Stimulated activated CD8-positive, alpha-beta memory T cell treated with anti-CD3 and anti-CD28 coated beads, Interleukin-4, amount 100 ng/mL, for 48 hours (primary cell): Measurements from ENCODE around the gene KMT2E.
"Not testable (repeated sequence)": the region's sequence is repeated elsewhere in the genome, so short reads cannot be mapped to it uniquely, and the experiment has no call there.

ENCODE experiments used
- DNase-seq: peaks from one replicate; pipeline ENCODE4 v3.0.0-alpha.2; 2020

KMT2E gene, protein sequence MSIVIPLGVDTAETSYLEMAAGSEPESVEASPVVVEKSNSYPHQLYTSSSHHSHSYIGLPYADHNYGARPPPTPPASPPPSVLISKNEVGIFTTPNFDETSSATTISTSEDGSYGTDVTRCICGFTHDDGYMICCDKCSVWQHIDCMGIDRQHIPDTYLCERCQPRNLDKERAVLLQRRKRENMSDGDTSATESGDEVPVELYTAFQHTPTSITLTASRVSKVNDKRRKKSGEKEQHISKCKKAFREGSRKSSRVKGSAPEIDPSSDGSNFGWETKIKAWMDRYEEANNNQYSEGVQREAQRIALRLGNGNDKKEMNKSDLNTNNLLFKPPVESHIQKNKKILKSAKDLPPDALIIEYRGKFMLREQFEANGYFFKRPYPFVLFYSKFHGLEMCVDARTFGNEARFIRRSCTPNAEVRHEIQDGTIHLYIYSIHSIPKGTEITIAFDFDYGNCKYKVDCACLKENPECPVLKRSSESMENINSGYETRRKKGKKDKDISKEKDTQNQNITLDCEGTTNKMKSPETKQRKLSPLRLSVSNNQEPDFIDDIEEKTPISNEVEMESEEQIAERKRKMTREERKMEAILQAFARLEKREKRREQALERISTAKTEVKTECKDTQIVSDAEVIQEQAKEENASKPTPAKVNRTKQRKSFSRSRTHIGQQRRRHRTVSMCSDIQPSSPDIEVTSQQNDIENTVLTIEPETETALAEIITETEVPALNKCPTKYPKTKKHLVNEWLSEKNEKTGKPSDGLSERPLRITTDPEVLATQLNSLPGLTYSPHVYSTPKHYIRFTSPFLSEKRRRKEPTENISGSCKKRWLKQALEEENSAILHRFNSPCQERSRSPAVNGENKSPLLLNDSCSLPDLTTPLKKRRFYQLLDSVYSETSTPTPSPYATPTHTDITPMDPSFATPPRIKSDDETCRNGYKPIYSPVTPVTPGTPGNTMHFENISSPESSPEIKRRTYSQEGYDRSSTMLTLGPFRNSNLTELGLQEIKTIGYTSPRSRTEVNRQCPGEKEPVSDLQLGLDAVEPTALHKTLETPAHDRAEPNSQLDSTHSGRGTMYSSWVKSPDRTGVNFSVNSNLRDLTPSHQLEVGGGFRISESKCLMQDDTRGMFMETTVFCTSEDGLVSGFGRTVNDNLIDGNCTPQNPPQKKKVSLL (N-terminal part only)

DNA sequence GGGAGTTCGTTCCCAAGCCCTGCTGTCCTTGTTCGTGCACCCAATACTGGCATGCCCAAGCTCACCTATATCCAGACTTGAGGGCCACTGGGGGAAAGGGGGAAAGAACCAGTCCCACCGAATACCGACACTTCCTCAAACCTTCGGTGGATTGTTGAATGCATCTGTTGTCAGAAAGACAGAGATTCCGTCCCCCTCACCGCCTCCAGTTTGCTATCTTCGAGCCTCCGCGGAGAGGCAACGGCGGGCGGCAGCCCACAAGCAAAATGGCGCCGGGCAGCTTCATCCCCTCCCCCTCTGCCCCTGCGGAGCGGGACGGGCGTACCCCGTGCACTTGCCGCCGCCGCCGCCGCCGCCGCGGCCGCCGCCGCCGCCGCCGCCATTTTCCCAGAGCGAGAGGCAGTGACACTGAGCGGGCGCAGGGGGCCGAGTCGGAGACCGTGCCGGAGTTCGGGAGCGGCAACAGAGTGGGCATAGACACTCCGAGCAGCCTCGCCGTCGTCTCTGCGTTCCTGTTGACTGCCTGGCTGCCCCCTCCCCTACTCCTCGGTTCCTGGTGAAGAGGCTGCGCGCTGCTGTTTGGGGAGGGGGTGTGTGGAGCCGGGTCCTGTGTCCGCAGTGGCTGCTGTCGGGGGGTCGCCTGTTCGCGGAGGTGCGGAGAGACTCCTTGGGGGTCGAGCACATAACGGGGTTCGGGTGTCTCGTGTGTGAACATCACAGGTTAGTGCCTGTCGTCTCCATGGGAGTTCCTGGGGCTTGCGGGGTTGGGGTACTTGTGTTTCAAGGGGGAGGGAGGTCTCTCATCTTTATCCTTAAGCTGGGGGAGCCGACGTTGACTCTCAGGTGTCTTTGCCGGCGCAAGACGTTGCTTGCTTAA, at the start of gene KMT2E:
Gene KMT2E, plus strand, starts transcription at position 390 of the 877 bp plus-strand sequence. CDS start 26,748 bp downstream, outside the sequence.
- DNase-seq: peak; percentile 92

DNA sequence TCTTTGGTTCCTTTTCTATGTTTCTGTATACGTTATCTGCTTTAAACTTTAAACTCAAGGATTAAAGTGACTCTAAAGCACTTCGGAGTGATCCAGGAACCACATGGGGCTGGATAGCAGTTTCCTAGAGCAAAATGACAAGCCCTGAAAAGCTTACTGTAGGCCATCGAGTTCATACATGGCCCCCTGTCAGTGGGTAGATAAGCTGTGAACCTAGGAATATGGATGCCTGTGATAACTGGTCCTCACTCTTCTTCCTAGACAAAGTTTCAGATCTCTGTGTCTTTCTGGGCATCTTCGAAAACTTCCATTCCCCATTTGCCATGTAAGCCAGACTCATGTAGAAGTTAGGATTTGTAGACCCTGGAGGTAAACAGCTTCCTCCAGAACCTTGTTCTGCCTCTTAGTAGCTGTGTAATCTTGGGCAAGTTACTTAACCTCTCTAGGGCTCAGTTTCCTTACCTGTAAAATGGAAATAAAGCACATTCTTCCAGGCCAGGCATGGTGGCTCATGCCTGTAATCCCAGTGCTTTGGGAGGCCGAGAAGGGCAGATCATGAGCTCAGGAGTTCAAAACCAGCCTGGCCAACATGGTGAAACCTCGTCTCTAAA, 49.3 kb upstream of the KMT2E start:
- DNase-seq: no peak

DNA sequence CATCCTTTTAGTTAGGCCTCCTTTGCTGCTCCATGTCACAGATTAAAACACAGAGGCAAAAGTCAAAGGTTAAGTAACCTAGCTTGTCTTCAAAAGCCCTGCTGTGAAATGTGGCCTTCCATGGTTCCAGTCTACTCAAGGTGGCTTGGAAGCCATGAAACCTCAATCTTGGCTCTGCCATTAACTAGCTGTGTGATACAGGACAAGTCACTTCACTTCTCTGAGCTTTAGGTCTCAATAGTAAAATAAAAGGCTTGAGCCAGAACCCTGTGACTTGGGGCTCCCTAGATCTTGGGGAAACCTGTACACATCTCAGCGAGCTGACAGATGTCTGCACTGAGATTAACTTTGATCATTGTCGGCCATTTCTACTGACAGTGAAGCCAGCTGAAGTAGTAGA, 48.0 kb upstream of the KMT2E start:
- DNase-seq: no peak

DNA sequence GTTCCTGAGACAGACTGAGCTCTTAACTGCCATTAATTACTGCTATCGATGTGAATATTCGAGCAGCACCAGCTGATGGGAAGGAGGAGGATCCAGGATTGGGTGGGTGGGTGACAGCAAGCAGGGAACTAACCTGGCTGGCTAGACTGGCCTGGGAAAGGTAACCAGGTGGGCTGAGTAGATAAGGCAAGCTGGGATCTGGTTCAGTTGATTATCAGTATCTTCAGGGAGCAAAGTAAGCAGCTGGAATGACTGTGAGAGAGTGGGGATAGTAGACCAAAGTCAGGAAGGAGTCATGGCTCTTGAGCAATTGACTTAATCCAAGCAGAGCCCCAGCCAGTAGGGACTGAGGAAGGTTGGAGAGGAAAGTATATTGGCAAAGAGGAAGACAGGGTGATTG, 46.9 kb upstream of the KMT2E start:
- no peak for DNase-seq

DNA sequence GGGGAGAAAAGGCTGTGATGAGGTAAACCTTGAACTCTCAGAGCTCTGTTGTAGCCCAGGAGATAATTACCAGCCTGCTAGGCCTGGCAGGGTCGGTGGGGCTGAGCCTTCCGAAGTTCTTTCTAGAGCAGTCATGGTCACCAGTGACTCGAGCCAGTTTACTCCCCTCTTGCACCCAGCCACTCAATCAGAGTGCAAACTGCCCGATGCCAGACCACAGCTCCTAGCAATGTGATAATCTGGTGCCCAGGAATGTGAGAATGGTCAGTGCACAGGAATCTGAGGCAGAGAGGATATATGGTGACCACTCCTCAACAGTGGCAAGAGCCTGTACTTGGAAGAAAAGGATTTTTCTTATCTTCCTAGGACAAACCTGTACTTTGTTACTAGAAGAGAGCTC, 46.4 kb upstream of the KMT2E start:
- no peak for DNase-seq

DNA sequence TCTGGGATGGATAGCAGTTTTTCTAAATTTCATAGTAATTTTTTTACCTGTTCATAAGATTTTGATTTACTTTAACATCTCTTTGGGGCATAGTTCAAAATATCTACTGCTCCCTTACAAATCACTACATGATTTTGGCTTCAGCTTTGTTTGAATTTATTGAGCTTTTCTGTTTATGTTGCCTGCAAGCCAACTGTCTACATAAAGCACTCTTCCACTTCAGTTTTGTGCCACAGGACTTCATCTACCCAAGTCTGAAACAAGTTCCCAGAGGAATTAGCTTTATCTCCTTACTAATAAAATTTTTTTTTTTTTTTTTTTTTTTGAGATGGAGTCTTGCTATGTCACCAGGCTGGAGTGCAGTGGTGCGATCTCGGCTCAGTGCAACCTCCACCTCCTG, 45.4 kb upstream of the KMT2E start:
- no peak for DNase-seq

DNA sequence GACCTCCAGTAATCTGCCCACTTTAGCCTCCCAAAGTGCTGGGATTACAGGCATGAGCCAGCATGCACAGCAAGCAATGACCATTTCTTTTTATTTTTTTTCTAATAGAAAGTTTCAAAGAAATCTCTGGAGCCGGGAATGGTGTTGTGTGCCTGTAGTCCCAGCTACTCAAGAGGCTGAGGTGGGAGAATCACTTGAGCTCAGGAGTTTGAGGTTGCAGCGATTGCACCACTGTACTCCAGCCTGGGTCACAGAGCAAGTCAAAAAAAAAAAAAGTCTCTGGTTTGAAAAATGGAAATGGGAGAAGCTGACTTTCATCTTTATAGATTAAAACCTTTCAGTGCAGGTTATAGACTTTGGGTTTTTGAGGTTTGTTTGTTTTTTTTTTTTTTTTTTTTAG, 44.8 kb upstream of the KMT2E start:
- no peak for DNase-seq

DNA sequence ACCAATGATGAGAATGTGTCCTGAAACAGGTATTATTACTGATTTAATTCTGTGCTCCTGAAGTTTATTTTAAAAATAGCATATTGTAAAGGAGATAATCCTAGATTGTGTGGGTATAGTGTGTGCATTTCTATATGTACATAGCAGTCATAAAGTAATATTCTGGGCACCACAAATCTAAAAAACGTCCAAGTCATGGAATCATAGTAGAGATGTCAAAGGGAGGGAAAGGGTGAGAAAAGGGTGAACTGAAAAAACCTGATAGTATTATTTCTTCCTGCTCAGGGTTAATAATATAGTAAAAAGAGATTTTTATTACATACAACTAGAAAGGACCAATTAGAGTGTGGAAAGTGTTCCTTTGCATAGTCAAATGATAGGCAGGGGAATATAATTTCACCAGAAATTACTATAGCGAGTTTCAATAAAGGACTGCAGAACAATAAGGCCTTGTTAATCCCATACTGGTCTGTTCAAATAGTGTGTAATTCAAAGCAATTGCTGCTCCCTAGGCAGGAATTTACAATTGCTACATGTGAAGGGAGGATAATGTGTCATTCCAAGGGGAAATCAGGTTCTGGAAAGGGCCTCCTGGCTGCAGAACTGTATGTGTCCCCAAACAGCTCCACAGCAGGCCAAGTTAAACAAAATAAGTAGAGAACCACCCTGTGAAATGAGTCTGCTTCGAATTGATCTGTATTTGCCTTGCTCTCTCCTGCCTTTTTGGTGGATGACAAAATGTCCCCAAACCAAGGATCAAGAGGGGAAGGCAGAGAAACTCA, 42.5 kb upstream of the KMT2E start:
- no peak for DNase-seq

DNA sequence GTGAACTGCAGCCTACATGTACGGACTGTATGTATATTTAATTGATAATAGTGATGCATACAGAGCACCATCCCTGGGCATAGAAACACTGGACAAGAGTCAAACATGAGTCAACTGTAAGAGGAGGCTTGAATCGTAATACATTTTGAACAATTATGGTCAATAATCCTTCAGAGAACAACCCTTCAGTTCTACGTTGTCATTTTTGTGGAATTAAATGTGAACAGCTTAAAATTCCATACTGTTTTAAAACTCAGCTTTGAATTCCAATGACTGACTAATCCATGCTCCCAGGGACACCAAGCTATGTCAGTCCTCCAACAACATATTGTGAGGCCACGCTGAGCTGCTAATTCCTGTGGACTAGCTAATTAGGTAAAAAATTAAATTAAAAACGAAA, 41.5 kb upstream of the KMT2E start:
- DNase-seq: no peak

DNA sequence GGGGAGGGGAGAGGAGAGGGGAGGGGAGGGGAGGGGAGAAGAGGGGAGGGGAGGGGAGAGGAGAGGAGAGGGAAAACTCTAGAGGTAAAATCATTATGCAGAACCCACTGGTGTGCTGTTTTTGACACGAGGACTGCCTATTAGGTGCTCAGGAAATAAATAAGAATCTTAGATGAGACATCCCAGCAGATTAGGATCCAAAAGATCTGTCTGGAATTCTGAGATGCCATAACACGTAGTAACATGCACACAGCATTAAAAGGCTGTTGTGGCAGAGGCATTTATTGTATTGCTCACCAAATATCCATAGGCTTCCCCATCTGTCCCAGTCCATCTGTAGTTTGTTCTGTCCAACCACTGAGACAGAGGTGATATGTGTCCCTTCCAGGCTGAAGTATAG, 40.8 kb upstream of the KMT2E start:
- no peak for DNase-seq

DNA sequence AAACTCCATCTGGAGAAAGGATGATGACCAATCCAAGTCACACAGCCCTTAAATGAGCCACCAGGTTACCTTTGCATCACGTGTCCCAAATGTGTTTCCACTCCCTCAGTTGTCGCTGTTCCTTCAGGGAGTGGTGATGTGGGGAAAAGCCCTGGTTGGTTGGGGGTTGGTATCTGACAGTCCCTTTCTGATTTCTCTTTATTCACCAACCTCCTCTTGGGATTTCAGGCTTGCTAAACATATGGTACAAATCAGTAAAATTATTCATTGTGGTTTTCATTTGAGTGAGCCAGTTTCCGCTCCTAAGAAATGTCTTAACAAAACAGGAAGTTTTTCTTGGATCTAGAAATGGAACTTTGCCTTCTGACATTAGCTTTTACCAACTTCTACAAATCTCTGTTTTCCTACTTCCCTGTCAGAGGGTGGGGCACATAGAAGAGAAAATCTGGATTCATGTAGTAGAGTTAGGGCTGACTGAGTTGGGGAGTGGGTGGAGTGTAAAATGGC, 40.0 kb upstream of the KMT2E start:
- DNase-seq: no peak

DNA sequence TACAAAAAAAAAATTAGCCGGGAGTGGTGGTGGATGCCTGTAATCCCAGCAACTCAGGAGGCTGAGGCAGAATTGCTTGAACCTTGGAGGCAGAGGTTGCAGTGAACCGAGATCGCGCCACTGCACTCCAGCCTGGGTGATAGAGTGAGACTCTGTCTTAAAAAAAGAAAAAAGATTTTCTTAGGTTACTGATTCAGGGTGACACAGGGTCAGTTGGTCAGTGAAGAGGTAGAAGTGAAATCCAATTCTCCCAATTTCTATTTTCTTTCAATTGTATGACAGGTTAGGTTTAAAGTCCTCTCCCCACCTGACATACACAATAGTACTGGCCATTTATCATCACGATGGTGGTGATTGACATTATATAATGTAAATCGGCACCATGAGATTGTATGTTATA, 38.5 kb upstream of the KMT2E start:
- not testable (repeated sequence) for DNase-seq

DNA sequence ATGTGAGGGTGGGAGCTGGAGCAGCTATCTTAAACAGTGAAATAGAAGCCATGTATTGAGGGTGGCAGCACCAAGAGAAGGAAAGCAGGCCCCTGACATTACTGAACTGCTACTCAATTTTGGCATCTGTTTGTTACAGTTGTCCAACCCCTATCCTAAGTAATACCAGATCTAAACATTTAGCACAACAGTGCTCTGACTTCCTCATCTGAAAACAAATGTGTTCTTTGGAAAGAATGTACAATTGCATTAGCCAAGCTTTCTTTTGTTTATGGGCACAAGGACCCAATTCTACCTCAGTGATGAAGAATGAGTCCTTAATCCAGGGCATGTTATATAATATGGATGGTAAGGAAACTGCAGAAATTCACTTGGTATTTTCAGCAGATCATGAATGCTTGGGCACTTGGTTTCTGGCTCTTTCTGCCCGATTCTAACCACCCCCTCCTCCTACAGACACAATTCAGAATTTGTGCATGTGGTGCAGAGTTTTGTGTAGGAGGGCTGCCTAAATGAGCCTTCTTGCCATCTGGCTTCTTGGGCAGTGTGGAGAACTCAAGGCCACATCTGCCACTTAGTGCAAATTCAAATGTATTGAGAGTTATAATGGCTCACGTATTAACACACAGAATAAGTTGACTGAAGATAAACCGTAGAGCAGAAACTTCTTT, 36.9 kb upstream of the KMT2E start:
- no peak for DNase-seq

DNA sequence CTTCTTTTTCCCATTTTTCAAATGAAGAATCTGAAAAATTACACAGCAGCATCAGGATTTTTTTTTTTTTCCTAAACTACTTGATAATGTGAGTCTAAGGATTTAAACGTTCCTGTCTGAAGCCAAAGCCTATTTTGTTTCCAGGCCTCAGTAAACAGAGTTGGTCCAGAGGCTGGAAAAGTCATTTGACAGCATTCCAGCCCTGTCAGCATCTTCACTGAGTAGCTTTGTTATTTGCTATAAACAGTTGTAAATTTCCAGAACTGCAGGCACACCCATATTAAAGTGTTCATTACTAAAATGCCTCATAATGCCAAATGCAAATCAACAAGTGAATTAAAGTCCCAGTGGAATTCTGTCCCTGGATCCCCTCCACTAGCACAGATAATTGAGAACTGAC, 35.5 kb upstream of the KMT2E start:
- DNase-seq: no peak

DNA sequence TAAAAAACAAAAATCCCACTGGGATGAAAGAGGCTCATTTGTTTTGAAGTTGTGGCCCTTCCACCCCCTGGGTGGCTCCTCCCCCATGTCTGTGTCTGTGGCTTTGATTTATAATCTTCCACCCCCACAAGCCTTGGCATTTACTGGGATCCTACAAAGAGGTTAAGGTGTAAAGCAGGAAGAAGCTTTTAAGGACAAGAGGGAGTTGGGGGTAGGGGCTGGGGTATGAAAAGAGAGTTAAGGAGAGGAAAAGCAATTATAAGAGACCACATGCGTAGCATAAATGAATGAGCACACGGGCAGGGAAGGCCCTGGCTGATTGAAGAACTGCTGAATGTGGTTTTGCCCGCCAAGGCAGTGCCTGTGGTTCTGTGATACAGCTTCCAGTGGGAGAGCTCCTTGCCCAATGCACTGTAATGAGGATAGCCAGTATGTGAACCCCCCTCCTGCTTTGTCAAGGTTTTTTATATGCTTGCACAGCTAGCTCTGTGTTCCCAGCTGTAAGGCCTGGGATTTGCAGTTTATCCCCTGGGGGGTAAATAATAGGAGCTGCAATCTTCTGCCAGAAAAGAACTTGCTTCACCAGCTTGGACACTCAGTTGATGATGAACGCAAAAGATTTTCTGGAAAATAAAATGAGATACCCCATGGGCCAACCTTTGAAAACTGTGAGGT, 34.7 kb upstream of the KMT2E start:
- DNase-seq: no peak

DNA sequence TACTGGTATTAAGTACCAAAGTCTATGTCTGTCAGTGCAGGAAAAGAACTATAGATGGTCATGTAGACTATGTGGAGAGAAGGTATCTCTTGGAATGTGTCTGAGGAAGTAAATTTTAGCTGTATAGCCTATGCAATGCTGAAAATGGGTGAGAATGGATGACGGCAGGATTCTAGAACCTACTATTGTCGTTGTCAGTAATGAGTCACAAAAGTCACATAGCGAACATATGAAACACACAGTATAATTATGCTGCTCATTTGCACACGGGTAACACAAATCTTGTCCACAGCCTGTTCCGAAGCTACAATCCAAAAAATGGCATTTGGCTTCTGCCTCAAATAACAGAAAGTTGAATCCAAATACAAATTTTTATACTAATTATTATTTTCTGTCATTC, 33.6 kb upstream of the KMT2E start:
- no peak for DNase-seq

DNA sequence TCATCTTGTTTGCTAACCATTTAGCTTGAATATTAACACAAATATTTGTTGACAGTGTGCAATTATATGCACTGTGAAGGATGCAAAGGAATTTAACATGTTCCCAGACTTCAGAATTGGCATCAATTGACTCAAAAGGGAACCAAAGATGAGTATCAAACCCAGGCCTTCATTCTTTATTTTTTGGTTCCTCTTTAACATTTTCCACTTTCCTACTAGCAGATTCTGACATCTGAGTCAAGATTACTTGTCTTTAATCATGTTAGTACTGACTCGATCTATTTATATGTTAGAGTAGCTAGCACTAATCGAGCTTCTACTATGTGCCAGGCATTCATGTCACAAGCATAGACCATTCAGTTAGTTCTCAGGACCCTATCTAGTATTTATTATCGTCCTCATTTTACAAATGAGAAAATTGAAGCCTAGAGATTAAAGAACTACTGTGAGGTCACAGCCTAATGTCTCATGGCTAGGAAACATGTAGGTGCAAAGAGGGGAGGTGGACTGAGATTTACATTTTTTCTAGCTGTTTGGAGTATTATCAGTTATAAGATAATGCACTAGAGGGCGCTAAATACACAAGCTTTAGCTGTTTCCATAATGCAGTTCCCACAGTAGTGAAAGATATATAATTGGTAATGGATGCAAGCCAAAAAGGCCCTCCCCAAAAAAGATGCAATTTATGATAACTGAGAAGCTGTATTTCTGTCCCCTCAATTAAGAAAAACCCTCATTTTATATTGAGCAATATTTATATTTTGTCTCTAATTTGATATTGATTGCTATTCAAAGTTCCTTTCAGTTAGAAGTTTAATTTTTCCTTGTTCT, 32.9 kb upstream of the KMT2E start:
- no peak for DNase-seq

DNA sequence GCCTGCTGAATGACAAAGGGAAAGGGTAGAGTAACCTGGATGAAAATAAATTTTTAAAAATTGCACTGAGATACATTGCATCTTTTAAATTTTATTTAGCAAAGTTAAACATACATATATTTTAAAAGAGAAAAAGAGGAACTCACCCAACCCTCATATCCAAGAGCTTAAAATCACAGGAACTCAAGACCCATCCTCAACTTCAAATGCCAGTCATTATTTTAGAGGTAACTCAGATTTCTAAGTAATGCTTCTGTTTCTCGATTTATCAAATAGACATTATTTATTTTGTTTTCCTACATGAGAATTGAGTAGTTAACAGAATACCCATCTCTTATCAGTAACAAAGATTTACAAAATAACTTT, 32.4 kb upstream of the KMT2E start:
- DNase-seq: no peak
